ENCODE results near the gene CCSER1. TPM values are rescaled to one million over a fixed set of nuclear protein-coding genes. Genes with fewer than 3 reads are reported as not detected.

The CCSER1 gene
- total and polyA plus RNA-seq, 2 of the 8 experiments (the other 6 are each of a cell fraction or from before 2014, with no cell fraction given) = 0.26 to 0.84 TPM

- no peak overlapping the region for H2AK5ac ChIP-seq (ENCODE audit: low read depth, low read length)
- H2BK5ac ChIP-seq (ENCODE audit: low read depth, low read length) = no peak overlapping the region
- H3K27ac ChIP-seq (ENCODE audit: low read depth, low read length) = no peak overlapping the region
- no peak overlapping the region for H2BK20ac ChIP-seq (ENCODE audit: low read length)
- H2BK15ac ChIP-seq (ENCODE audit: low read length) = no peak overlapping the region
- no peaks in the 10 kb centered on the region for H3K27me3 ChIP-seq (replicated peaks in 1 of 4; ENCODE audit: control insufficient read depth in 3 of 4, extremely low read depth in 1 of 4, insufficient read depth in 3 of 4, low read length in 3 of 4)
- H2BK120ac ChIP-seq (replicated peaks; ENCODE audit: low read depth, low read length) = no peak overlapping the region
- no peak overlapping the region for H3K4ac ChIP-seq (replicated peaks; ENCODE audit: insufficient read length, low read depth, low read length)
- no peaks in the 10 kb centered on the region for H3K36me3 ChIP-seq (ENCODE audit: control insufficient read depth in 2 of 4, insufficient read depth in 4 of 4, low read length in 3 of 4)
- CTCF ChIA-PET (ENCODE audit: partially characterized antibody) = no interaction called here
- H4K8ac ChIP-seq (ENCODE audit: extremely low read depth, insufficient read depth, low read length) = no peak overlapping the region
- no peaks in the 10 kb centered on the region for H3K79me2 ChIP-seq (ENCODE audit: control insufficient read depth in 1 of 2, insufficient read depth in 2 of 2, low read length in 2 of 2)
- no peaks in the 10 kb centered on the region for H3K79me1 ChIP-seq (ENCODE audit: low read depth, low read length)
- H4K5ac ChIP-seq (ENCODE audit: insufficient read length, low read depth, low read length) = no peak overlapping the region
- H3K18ac ChIP-seq (ENCODE audit: extremely low read depth, low read length) = no peak overlapping the region
- no peak overlapping the region for H3K14ac ChIP-seq (ENCODE audit: insufficient read length)
- H2AFZ ChIP-seq (ENCODE audit: low read length) = no peak overlapping the region
- no peak for DNase-seq (ENCODE audit: low read depth in 1 of 2, low spot score in 2 of 2)
- H3K4me1 ChIP-seq (replicated peaks in 1 of 4; ENCODE audit: control insufficient read depth in 3 of 4, insufficient read depth in 4 of 4, low read length in 3 of 4) = no peaks in the 10 kb centered on the region
- H3K4me3 ChIP-seq (ENCODE audit: extremely low read depth in 1 of 4, insufficient read depth in 2 of 4, low read depth in 3 of 4, low read length in 4 of 4) = no peak overlapping the region
- no peaks in the 10 kb centered on the region for H4K20me1 ChIP-seq (replicated peaks in 1 of 2; ENCODE audit: control insufficient read depth in 1 of 2, insufficient read depth in 2 of 2, low read length in 2 of 2)
- H3K9me3 ChIP-seq (ENCODE audit: insufficient read depth in 2 of 2, low read depth in 1 of 2, low read length in 1 of 2) = no peaks in the 10 kb centered on the region
- no peak overlapping the region for H3K23ac ChIP-seq (ENCODE audit: insufficient read length)
- FAIRE-seq = no peak
- no peak overlapping the region for H3K56ac ChIP-seq (replicated peaks; ENCODE audit: insufficient read length, low read depth, low read length)
- H3K4me2 ChIP-seq (ENCODE audit: insufficient read depth in 1 of 2, low read depth in 2 of 2, low read length in 2 of 2) = no peak overlapping the region
- POLR2A ChIA-PET (ENCODE audit: partially characterized antibody) = no interaction called here
- H4K91ac ChIP-seq (replicated peaks; ENCODE audit: insufficient read length, low read length) = no peak overlapping the region
- H3K9ac ChIP-seq (replicated peaks in 1 of 4; ENCODE audit: extremely low read depth in 1 of 4, low read depth in 3 of 4, low read length in 3 of 4) = no peak overlapping the region
- 76% methylated on average over 3 of the region's 3 CpGs; no CpG with 5 or more reads in 1 of the 2 experiments for WGBS, 2 experiments (ENCODE audit: extremely low coverage in 1 of 2, insufficient coverage in 1 of 2, insufficient read length in 1 of 2, insufficient replicate concordance in 2 of 2, low coverage in 1 of 2, low lambda C conversion rate in 2 of 2, missing lambda C conversion rate in 1 of 2)
- H3K23me2 ChIP-seq (ENCODE audit: low read depth, low read length) = no peaks in the 10 kb centered on the region
- no peak overlapping the region for H2BK12ac ChIP-seq (ENCODE audit: low read depth, low read length)
- no peak for TF ChIP-seq CHD7 (IDR thresholded peaks at IDR 0.05; ENCODE audit: insufficient replicate concordance, low read length)
Observed at GRCh38 chr4:90280954-90281353, 153.8 kb downstream of the CCSER1 start.
